VCaP (cell line): Measurements from ENCODE around the gene TBPL2.
"Not testable (repeated sequence)": the region's sequence is repeated elsewhere in the genome, so short reads cannot be mapped to it uniquely, and the experiment has no call there.

Source experiments
- H3K27ac ChIP-seq: fragments of 450-650 bp; 2 replicates; pipeline ENCODE4 v1.5.1; 2017
- CTCF ChIP-seq: fragments of 450-650 bp; conservative IDR thresholded peaks from 2 replicates; pipeline ENCODE4 v1.5.1; 2017; ENCODE audit warnings: mild to moderate bottlenecking, moderate library complexity

Gene TBPL2

GRCh38 chr14:55430024-55430690 lies 10.3 kb downstream of the TBPL2 start:
- no peak overlapping the region for H3K27ac ChIP-seq
- TF ChIP-seq CTCF, result peak; percentile 64

DNA sequence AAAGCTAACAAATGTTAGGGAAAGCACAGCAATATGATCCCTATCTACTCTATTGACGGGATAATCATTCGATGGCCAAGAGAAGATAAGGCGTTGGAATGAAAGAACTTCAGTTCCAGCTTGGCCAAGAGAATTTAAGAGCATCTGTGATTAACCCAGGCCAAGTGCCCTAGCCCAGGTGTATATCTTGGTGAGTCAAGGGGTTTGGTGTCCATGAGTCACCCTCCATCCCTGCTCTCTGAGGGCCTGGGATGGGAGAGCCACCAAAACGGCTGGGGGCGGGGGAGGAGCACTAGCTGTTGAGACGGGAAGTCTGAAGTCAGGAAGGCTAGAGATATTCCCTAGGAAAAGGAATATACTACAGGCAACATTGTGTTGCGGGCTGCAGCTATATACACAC lies 13.0 kb downstream of the TBPL2 start:
- H3K27ac ChIP-seq, result no peak overlapping the region

GRCh38 chr14:55426891-55427290 lies 13.5 kb downstream of the TBPL2 start:
- no peak for TF ChIP-seq CTCF
- no peak overlapping the region for H3K27ac ChIP-seq

More for the DNA sequence above, 13.0 kb downstream of the TBPL2 start:
- no peak for TF ChIP-seq CTCF

DNA sequence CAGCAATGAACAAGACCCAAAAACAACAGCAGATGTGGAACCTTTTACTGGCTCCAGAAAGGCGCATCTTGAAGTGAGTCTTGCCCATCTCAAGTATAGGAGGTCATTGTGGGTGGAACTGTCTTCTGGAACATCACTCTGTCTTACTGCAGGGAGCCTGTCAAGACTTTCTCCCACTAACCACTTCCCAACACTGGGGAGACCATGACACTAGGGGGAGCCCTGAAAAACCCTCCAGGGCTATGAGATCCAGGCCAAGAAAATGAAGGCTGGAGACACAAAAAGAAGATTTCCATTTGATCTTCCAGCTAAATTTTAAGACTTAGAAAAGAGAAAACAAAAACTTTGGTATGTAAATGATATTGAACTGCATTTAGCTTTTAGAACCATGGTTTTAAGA lies 15.3 kb downstream of the TBPL2 start:
- no peak for TF ChIP-seq CTCF
- no peak overlapping the region for H3K27ac ChIP-seq

- no peak overlapping the region for H3K27ac ChIP-seq
- TF ChIP-seq CTCF, result no peak
Observed at GRCh38 chr14:55423969-55424368, 16.4 kb downstream of the TBPL2 start.

DNA sequence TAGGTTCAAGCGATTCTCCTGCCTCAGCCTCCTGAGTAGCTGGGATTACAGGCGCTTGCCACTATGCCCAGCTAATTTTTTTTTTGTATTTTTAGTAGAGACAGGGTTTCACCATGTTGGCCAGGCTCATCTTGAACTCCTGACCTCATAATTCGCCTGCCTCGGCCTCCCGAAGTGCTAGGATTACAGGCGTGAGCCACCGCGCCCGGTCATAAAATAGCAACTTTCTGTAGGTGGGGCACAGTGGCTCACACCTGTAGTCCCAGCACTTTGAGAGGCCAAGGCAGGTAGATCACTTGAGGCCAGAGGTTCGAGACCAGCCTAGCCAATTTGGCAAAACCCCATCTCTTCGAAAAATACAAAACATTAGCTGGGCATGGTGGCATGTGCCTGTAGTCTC lies 18.1 kb downstream of the TBPL2 start:
- not testable (repeated sequence) for H3K27ac ChIP-seq

DNA sequence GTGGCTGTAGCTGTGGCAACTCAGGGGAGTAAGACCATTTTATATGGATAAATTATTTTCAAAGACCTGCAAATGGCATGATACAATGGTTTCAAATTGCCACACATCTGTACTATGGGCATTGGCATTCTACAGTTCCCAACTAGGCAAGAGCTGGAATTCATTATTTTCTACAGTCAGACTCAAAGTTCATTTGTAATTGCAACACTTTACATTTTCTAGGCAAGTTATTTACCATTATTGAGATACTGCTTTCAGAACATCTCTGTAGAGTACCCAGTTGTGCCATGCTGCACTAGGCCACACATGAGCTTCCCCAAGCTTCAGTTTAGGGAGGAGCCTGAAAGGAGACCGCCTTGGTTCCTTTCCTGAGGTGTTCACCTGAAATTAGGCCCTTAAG lies 20.8 kb downstream of the TBPL2 start:
- no peak overlapping the region for H3K27ac ChIP-seq
- no peak for TF ChIP-seq CTCF

DNA sequence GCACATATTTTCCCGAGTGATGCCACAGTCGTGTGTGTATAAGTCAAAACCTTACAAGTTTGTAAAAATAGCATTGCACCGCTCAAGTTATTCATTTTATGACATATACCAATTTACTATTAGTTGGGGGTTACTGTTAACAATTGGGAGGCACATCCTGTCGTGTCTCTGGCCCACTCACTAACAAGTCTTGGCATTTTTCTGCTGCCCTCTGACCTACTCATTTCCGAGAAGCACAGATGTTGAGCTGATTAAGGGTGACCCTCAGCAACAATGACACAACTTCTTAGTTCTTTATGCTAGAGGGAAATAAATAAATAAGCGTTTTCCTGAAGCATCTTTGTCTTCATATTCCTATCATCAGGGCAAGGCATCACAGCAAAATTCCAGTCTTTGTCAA lies 22.0 kb downstream of the TBPL2 start:
- no peak for TF ChIP-seq CTCF
- no peak overlapping the region for H3K27ac ChIP-seq
